Occipital lobe (tissue), 2 donors: ENCODE results near the gene MEF2D. TPM values are rescaled to one million over a fixed set of nuclear protein-coding genes. Genes with fewer than 3 reads are reported as not detected.
A peak's percentile ranks its signal among the peaks of the same experiment; 100 is the strongest.

Experiments
- DNase-seq: peaks from one replicate; lab custom pipeline; 2025; lab: John Stamatoyannopoulos, UW
- total RNA-seq: library from RNA; depleted of rRNA; stranded (reverse); fragments of >200 nt; gene quantifications from one replicate; pipeline ENCODE4 v1.2.3, GENCODE V29; 2014

MEF2D gene
- total RNA-seq, 1 donor from 2014 or later = 3.7 TPM

GRCh38 chr1:156444407-156445001, 56.1 kb downstream of the MEF2D start:
- no peak for DNase-seq

- no peak for DNase-seq
These were observed 57.3 kb downstream of the MEF2D start for GRCh38 chr1:156443286-156443685.

GRCh38 chr1:156440654-156441437, 59.7 kb downstream of the MEF2D start:
- DNase-seq = no peak

DNA sequence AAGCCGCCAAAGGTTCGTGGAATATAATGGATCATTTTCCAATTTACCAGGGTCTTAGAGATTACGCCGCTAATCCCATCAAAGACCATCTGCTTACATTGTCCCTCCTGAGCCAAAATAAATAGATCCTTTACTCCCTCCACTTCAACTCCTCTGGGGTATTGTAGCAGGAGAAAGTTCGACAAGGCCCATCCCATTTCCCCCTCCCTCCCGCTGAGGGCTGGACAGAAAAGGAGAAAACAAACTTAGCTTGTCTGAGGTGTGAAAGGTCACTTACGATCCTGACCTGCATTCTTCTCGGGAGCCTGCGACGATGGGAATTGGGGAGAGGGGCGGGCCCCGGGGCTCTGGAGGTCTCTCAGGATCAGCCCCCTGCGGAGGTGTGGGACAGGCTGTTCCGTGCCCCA, 60.8 kb downstream of the MEF2D start:
- no peak for DNase-seq

- DNase-seq = no peak
These were observed 61.4 kb downstream of the MEF2D start for GRCh38 chr1:156439036-156439776.

- no peak for DNase-seq
These were observed 62.1 kb downstream of the MEF2D start for GRCh38 chr1:156438278-156438987.

DNA sequence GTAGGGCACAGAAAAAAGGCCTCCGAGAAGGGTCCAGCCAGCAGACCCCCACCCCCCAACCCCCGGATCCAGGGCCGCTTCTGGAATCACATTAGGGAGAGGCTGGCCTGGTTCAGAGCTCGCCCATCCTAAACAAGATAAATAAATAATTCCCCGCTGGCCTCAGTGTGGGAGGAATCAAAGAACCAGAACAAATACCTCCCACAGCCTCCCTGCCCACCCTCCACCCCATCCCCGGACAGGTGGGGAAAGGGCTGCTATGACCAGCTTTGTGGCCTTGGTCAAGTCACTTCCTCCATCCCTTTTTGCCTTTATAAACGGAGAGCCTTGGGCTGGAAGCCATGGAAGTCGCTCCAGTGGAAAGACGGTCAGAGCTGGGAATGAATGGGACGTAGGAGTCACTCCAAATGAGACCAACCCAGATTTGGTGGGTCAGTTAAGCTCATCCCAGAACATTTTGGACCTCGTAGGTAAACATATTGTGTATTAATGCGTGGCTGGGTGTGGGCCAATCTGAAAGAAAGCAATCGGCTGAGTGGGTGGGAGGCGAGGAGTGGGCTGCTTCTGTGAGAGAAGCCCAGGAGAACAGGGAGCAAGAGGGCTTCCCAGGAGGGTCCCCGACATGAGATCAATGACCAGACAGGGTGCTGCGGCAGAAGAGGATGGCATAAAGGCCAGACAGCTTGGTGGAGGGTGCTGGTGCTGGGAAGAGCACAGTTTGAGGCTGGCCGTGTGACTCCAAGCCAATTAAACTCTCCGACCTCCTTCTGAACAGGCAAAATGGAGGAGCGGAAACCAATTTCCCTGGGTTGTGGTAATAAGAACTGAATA, 63.3 kb downstream of the MEF2D start:
- no peak for DNase-seq

DNA sequence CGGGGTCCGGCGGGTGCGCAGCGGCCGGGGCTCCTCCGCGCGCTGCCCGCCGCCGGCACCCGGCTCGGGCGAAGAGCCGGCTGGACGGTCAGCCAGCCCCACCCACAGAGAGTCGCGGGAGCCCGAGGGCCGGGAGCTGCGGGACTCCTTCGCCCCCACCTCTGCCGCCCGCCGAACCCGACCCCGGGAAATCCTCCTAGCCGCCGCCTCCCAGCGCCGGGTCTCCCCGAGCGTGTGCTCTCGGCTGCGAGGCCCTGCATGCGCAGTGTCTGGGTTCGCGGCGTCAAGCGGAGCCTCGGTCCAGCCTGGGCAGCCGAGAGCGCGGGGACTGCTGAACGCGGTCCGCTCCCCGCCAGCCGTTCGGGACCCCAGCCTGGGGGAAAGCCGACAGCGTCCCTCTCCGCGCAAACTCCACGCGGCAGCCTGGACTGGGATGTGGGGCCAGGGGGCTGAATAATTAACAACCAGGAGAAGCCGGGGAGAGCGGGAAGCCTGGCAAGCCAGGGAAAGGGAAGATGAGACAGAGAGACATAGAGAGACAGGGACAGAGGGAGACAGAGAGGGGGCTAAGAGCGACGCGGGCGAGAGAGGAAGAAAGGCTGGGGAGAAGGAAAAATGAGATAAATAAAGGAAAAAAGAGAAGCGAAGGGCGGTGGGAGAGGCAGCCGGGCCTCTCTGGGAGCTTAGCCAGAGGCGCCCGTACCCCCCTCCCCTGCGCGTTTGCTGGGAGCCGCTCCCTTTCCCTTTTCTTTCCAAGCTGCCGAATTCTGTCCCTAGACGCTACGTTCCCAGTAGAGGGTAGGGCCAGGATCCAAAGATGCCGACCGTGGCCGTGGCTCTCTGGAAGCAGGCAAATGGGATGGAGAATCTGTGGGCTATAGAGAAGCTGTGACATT, 64.2 kb downstream of the MEF2D start:
- DNase-seq = peak; percentile 39

- DNase-seq = no peak
These were observed 64.9 kb downstream of the MEF2D start for GRCh38 chr1:156435545-156436140.

DNA sequence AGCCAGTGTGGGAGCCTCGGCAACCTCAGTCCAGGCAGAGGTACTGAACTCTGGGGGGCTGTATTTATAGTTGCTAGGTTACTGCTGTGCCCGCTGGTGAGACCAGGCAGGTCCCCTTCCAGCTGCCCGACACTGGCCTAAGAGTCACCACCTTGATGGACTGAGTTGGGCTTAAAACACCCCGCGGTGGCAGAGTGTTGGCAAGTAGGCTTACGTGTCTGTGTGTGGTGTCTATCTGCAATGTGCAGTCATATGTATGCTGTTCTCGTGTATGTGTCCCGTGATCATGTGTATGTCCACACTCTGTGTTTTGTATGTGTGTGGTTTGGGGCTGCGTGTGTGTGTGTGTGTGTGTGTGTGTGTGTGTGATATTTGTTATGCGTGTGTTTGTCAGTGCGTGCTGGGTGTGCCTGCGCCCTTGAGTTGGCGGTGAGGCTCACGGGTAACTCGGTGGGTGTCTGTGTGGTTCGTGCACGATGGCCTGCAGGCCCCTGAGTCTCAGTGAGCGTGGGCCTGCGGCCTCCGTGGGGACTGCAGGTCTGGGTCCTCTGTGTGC, 65.5 kb downstream of the MEF2D start:
- no peak for DNase-seq

DNA sequence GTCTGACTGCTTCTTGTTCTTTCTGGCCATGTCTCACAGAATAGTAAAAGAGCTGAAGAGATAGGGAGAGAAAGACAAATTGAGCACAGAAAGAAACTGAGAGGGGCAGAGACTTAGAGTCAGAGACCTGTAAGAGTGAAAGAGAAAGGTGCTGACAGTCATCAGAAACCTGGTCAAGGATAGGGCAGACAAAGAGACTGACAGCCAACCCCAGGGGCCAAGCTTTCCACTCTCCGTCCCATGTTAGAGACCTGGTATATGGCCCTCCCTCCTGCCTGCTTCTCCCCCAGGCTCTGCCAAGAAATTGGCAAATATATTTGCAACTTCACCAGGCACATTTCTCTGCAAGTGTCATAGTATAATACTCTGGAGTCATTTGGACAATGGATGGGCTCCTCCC, 67.0 kb downstream of the MEF2D start:
- DNase-seq = no peak

DNA sequence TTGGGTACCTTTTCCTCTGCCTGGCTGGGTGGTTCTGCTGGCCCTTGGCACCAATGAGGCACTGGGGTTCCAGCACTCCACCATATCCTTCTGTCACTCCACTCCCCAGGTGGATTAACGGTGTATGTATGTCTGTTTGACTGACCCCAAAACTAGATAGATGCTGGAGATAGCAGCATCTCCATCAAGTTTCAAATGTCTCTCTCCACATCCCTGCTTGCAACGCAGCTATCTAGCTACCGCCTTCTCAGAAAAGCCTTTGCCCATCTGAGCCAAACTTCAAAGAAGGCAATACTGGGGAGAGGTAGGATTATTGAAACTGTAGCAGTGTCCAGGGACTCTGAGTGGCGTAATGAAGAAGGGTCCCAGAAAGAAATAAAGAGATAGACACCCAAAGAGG, 67.5 kb downstream of the MEF2D start:
- DNase-seq = no peak

- DNase-seq = no peak
These were observed 67.9 kb downstream of the MEF2D start for GRCh38 chr1:156432669-156433018.

DNA sequence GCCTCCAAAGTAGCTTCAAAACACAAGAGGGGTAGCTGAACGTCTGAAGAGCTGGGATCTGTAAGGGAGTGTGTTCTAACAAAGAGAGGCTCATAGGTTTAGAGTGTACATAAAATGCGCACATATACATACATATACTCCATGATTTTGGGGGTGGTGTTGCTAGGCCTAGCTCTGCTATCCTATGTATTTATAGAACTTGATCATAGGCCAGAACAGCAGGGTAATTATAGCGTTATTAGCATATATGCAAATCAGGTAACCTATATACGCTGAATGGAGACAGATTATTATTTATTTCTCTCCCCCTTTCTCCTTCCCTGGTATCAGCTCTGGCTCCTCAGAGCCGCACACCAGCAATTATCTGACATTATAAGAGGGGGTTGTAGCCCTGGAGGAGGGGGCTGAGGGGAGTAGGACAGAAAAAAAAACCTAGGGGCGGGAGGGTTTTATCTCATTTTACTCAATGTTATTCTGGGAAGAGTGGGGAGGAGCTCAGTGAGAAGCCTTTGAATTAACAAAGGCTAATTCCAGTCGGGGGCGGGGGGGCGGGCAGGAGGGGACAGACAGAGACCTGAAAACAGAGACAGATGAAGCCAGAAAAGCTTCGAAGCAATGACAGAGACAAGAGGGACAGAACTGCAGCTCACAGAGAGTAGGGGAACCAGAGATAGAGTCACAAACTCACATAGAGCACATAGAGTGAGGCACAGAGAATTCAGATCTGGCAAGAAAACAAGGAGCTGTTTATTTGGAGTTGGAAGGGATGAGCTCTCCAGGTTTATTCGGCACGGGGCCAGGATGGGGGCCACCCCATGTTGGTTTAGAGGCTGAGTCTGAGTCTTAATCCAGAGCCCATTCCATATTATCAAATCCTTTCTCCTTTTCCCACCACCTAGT, 68.6 kb downstream of the MEF2D start:
- DNase-seq = no peak

GRCh38 chr1:156431366-156431765, 69.2 kb downstream of the MEF2D start:
- DNase-seq = no peak

DNA sequence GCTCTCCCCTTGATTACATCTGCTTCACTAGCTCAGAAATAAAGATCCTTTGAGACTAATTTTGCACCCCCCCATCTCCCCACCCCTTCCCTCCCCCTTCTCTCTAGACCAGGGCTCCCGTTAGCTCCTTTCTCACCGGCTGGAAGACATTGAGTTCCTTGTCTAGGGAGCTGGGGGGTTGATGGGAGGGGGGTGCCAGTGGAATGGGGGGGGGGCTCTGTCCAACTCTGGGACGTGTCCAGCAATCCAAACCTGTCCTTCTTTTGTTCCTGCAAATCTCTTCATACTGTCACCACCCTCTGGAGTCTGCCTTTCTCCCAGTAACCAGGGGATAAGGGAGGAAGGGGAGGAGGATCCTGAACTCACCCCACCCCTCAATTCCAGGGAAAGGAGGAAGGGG, 69.7 kb downstream of the MEF2D start:
- no peak for DNase-seq

DNA sequence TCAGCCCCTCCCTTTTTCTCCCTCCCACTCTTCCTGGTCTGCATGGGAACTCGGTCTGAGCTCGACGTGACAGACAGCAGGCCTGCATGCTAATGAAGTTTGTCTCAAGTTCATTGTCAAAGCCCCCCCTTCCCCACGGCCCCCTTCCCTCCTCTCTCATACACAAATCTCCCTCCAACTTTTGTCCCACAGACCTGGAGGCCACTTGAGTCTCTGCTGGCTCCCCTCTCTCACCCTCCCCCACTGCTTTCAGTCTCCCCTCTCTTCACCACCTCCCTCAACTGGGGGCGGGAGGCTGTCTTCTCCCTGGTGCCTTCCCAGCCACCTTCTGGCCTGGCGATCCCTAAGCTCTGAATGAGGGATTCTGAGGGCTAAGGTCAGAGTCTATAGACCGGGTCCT, 70.3 kb downstream of the MEF2D start:
- no peak for DNase-seq

- peak; percentile 58 for DNase-seq
These were observed 71.1 kb downstream of the MEF2D start for GRCh38 chr1:156429313-156430060.
